H1 (cell line): Measurements from ENCODE around the gene NECTIN3. TPM values are rescaled to one million over a fixed set of nuclear protein-coding genes. Genes with fewer than 3 reads are reported as not detected.
A peak's percentile ranks its signal among the peaks of the same experiment; 100 is the strongest.

Experiments used
- CTCF ChIA-PET: fragments of 300-600 bp; sonication (Branson Sonifier 250); formaldehyde crosslinking; loops from one replicate; lab custom pipeline; 2021; ENCODE audit not compliant: partially characterized antibody; lab: Charles Lee
- POLR2A ChIA-PET: fragments of 300-600 bp; sonication (Branson Sonifier 250); formaldehyde crosslinking; loops from one replicate; lab custom pipeline; 2021; ENCODE audit warnings: inconsistent platforms; ENCODE audit not compliant: partially characterized antibody; lab: Charles Lee
- DNase-seq, 2 experiments: peaks; one replicate each; pipeline versions ENCODE4 v3.0.0 to v3.0.0-alpha.2; 2010 to 2022; ENCODE audit warnings: low spot score in 2 of 2, low read depth in 1 of 2, mixed read lengths in 1 of 2
- FAIRE-seq: peaks from 2 replicates; lab custom pipeline; 2011; peaks lifted over from hg19 to GRCh38; lab: Jason Lieb, UNC
- H2AFZ ChIP-seq: 2 replicates; pipeline ENCODE4 v1.8.1; 2012; ENCODE audit warnings: low read length, inconsistent platforms
- H2AK5ac ChIP-seq: 2 replicates; pipeline ENCODE4 v1.6.1; 2013; ENCODE audit warnings: low read depth, low read length
- H2BK120ac ChIP-seq: replicated peaks from 2 replicates; pipeline ENCODE3; 2013; ENCODE audit warnings: low read depth, low read length, inconsistent platforms
- H2BK12ac ChIP-seq: 2 replicates; pipeline ENCODE4 v1.6.1; 2013; ENCODE audit warnings: low read depth, low read length
- H2BK15ac ChIP-seq: 2 replicates; pipeline ENCODE4 v1.6.1; 2013; ENCODE audit warnings: low read length
- H2BK20ac ChIP-seq: 2 replicates; pipeline ENCODE4 v1.6.1; 2013; ENCODE audit warnings: low read length
- H2BK5ac ChIP-seq: 2 replicates; pipeline ENCODE4 v1.6.1; 2013; ENCODE audit warnings: low read depth, low read length
- H3K14ac ChIP-seq: 2 replicates; pipeline ENCODE4 v1.6.1; 2013; ENCODE audit warnings: inconsistent platforms; ENCODE audit not compliant: insufficient read length
- H3K18ac ChIP-seq: 2 replicates; pipeline ENCODE4 v1.6.1; 2013; ENCODE audit warnings: low read length; ENCODE audit errors: extremely low read depth
- H3K23ac ChIP-seq: 2 replicates; pipeline ENCODE4 v1.6.1; 2013; ENCODE audit warnings: inconsistent platforms; ENCODE audit not compliant: insufficient read length
- H3K23me2 ChIP-seq: 2 replicates; pipeline ENCODE4 v1.6.1; 2013; ENCODE audit warnings: low read depth, low read length
- H3K27ac ChIP-seq: 2 replicates; pipeline ENCODE4 v1.6.1; 2011; ENCODE audit warnings: low read depth, low read length, inconsistent platforms
- H3K27me3 ChIP-seq, 4 experiments: replicated peaks in 1 of 4; 1 replicate in 1 of 4; 2 replicates in 3 of 4; pipeline versions ENCODE4 v1.6.1 to v1.8.1; 2011 to 2013; ENCODE audit warnings: low read length in 3 of 4, mild to moderate bottlenecking in 3 of 4, inconsistent platforms in 2 of 4, mixed read lengths in 2 of 4, moderate library complexity in 1 of 4; ENCODE audit not compliant: control insufficient read depth in 3 of 4, insufficient read depth in 3 of 4; ENCODE audit errors: extremely low read depth in 1 of 4
- H3K36me3 ChIP-seq, 4 experiments: 2 replicates each; pipeline versions ENCODE4 v1.6.1 to v1.8.1; 2011 to 2013; ENCODE audit warnings: mild to moderate bottlenecking in 4 of 4, low read length in 3 of 4, moderate library complexity in 2 of 4, control low read depth in 1 of 4, inconsistent platforms in 1 of 4; ENCODE audit not compliant: insufficient read depth in 4 of 4, control insufficient read depth in 2 of 4
- H3K4ac ChIP-seq: replicated peaks from 2 replicates; pipeline ENCODE3; 2013; ENCODE audit warnings: low read length, low read depth, mixed read lengths, inconsistent platforms; ENCODE audit not compliant: insufficient read length
- H3K4me1 ChIP-seq, 4 experiments: replicated peaks in 1 of 4; 1 replicate in 1 of 4; 2 replicates in 3 of 4; pipeline versions ENCODE4 v1.6.1 to v1.8.1; 2011 to 2013; ENCODE audit warnings: low read length in 3 of 4, inconsistent platforms in 2 of 4, mixed read lengths in 1 of 4; ENCODE audit not compliant: insufficient read depth in 4 of 4, control insufficient read depth in 3 of 4
- H3K4me2 ChIP-seq, 2 experiments: 2 replicates each; pipeline versions ENCODE4 v1.6.1 to v1.8.1; 2011 to 2013; ENCODE audit warnings: low read depth in 2 of 2, low read length in 2 of 2, control low read depth in 1 of 2, inconsistent platforms in 1 of 2, mild to moderate bottlenecking in 1 of 2; ENCODE audit not compliant: insufficient read depth in 1 of 2
- H3K4me3 ChIP-seq, 4 experiments: fragments of 200-600, 300-600 bp in 1 of 4; sonication (generic), shearing (Covaris generic), sonication (Bioruptor Twin) in 1 of 4; 2 replicates each; pipeline versions ENCODE4 v1.5.1 to v1.8.1; 2011 to 2016; ENCODE audit warnings: low read length in 4 of 4, low read depth in 3 of 4, control low read depth in 2 of 4, inconsistent platforms in 2 of 4, mild to moderate bottlenecking in 2 of 4, mixed read lengths in 1 of 4, moderate library complexity in 1 of 4; ENCODE audit not compliant: insufficient read depth in 2 of 4; ENCODE audit errors: extremely low read depth in 1 of 4
- H3K56ac ChIP-seq: replicated peaks from 2 replicates; pipeline ENCODE3; 2013; ENCODE audit warnings: low read depth, mild to moderate bottlenecking, mixed read lengths, low read length, inconsistent platforms; ENCODE audit not compliant: insufficient read length
- H3K79me1 ChIP-seq: 2 replicates; pipeline ENCODE4 v1.6.1; 2013; ENCODE audit warnings: low read depth, low read length, control low read depth
- H3K79me2 ChIP-seq, 2 experiments: 2 replicates each; pipeline versions ENCODE4 v1.6.1 to v1.8.1; 2012 to 2013; ENCODE audit warnings: low read length in 2 of 2, mild to moderate bottlenecking in 2 of 2, inconsistent platforms in 1 of 2; ENCODE audit not compliant: insufficient read depth in 2 of 2, control insufficient read depth in 1 of 2
- H3K9ac ChIP-seq, 4 experiments: replicated peaks in 1 of 4; 1 replicate in 1 of 4; 2 replicates in 3 of 4; pipeline versions ENCODE4 v1.6.1 to v1.8.1; 2011 to 2013; ENCODE audit warnings: low read depth in 3 of 4, low read length in 3 of 4, control low read depth in 2 of 4, mild to moderate bottlenecking in 2 of 4, moderate library complexity in 2 of 4, inconsistent platforms in 1 of 4; ENCODE audit errors: extremely low read depth in 1 of 4
- H3K9me3 ChIP-seq, 2 experiments: 2 replicates each; pipeline versions ENCODE4 v1.6.1 to v1.8.1; 2012 to 2013; ENCODE audit warnings: mild to moderate bottlenecking in 2 of 2, moderate library complexity in 2 of 2, control low read depth in 1 of 2, inconsistent platforms in 1 of 2, low read depth in 1 of 2, low read length in 1 of 2, mixed read lengths in 1 of 2; ENCODE audit not compliant: insufficient read depth in 2 of 2
- H4K20me1 ChIP-seq, 2 experiments: replicated peaks in 1 of 2; 2 replicates each; pipeline versions ENCODE3 to v1.8.1; 2011 to 2013; ENCODE audit warnings: inconsistent platforms in 2 of 2, low read length in 2 of 2, mild to moderate bottlenecking in 1 of 2; ENCODE audit not compliant: insufficient read depth in 2 of 2, control insufficient read depth in 1 of 2
- H4K5ac ChIP-seq: 2 replicates; pipeline ENCODE4 v1.6.1; 2013; ENCODE audit warnings: low read length, low read depth, mixed read lengths, inconsistent platforms; ENCODE audit not compliant: insufficient read length
- H4K8ac ChIP-seq: 2 replicates; pipeline ENCODE4 v1.8.0; 2013; ENCODE audit warnings: mild to moderate bottlenecking, moderate library complexity, low read length, inconsistent platforms; ENCODE audit not compliant: insufficient read depth; ENCODE audit errors: extremely low read depth
- H4K91ac ChIP-seq: replicated peaks from 2 replicates; pipeline ENCODE3; 2013; ENCODE audit warnings: low read length, mixed read lengths, inconsistent platforms; ENCODE audit not compliant: insufficient read length
- MAX ChIP-seq: IDR thresholded peaks from 2 replicates; pipeline ENCODE4 v1.6.1; 2012; ENCODE audit warnings: inconsistent platforms
- WGBS, 2 experiments: shearing (Covaris generic) in 1 of 2; methylation state at CpG; one replicate each; pipeline versions ENCODE4 v1.1.6 to v1.1.7; 2013 to 2015; ENCODE audit warnings: low lambda C conversion rate in 2 of 2, mixed read lengths in 2 of 2, inconsistent platforms in 1 of 2, low coverage in 1 of 2, missing lambda C conversion rate in 1 of 2; ENCODE audit not compliant: insufficient replicate concordance in 2 of 2, insufficient coverage in 1 of 2, insufficient read length in 1 of 2; ENCODE audit errors: extremely low coverage in 1 of 2, missing lambda C conversion rate in 1 of 2; 5-methylcytosine and 5-hydroxymethylcytosine counted together
- polyA plus RNA-seq, 7 experiments: library from polyadenylated mRNA; depleted of rRNA in 3 of 7; stranded (reverse) in 5 of 7; unstranded in 2 of 7; fragments of >200 nt in 5 of 7; fragments of 200-250 nt in 2 of 7; gene quantifications; 1 replicate in 5 of 7; 2 replicates in 1 of 7; 4 replicates in 1 of 7; pipeline versions ENCODE4 v1.2.1 to v1.2.3, GENCODE V29; 2011 to 2013; ENCODE audit warnings: missing spikeins in 2 of 7, mixed read lengths in 2 of 7
- total RNA-seq: library from RNA; stranded (reverse); fragmentation: NEBNext Ultra II Directional; extraction: Animal tissue kit (Norgen Biotek cat#: 25700); gene quantifications from 2 replicates; pipeline ENCODE4 v1.2.1, GENCODE V29; 2021
- TF ChIP-seq, protein P1 (sequence below): IDR thresholded peaks from 2 replicates; pipeline ENCODE4 v1.6.1; 2011; ENCODE audit warnings: low read depth, mild to moderate bottlenecking, low read length; ENCODE audit not compliant: insufficient read depth

Gene NECTIN3
- total and polyA plus RNA-seq, 2 of the 8 experiments (the other 6 are each of a cell fraction or from before 2014, with no cell fraction given): 13.6 to 50.6 TPM

DNA sequence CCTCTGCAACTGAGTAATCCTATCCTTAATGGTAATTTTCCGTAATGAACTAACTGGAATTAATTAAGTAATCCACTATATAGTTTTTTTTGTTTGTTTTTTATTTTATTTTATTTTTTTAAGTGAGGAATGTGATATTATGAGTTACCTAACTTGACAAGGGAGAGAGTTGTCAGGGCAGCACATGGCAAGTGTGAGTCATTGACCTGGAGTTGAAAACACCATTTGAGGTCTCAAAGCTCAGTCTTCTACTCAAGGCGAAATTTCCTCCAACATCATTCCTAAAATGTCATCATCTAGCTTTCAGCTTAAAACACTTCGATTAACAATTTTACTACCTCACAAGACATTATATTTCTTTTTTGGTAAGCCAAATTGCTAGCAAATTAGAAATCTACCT lies 87.8 kb downstream of the NECTIN3 start:
- Histone ChIP-seq H3K79me1 (no peaks in the 10 kb centered on the region), H3K56ac (no peak overlapping the region), H2BK15ac (no peak overlapping the region), H2BK12ac (no peak overlapping the region), H2BK20ac (no peak overlapping the region), H3K23me2 (no peaks in the 10 kb centered on the region), H4K5ac (no peak overlapping the region), H3K4me2 (no peak overlapping the region), H3K9ac (no peak overlapping the region), H2AFZ (no peak overlapping the region), H2BK120ac (no peak overlapping the region), H3K18ac (no peak overlapping the region), H3K4ac (no peak overlapping the region), H2AK5ac (no peak overlapping the region), H4K20me1 (no peaks in the 10 kb centered on the region), H3K4me1 (0 out of 7 replicates have a peak, but pooled peaks cover 0 to 2% (median 0%) of the 10 kb centered on the region in 4 experiments), H3K9me3 (no peaks in the 10 kb centered on the region), H3K79me2 (no peaks in the 10 kb centered on the region), H3K27me3 (no peaks in the 10 kb centered on the region), H3K36me3 (peaks cover 0 to 3% (median under 1%) of the 10 kb centered on the region in 4 experiments; a peak in 3 of 8 replicates), H3K27ac (no peak overlapping the region), H3K4me3 (no peak overlapping the region), H4K91ac (no peak overlapping the region), H4K8ac (no peak overlapping the region), H3K23ac (no peak overlapping the region), H2BK5ac (no peak overlapping the region), H3K14ac (no peak overlapping the region)
- FAIRE-seq (no peak), DNase-seq (no peak)
- TF ChIP-seq, protein P1, sequence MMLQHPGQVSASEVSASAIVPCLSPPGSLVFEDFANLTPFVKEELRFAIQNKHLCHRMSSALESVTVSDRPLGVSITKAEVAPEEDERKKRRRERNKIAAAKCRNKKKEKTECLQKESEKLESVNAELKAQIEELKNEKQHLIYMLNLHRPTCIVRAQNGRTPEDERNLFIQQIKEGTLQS: no peak
- 0 out of 2 replicates have a peak, but pooled peaks have one; percentile 24 for TF ChIP-seq MAX
- POLR2A ChIA-PET: no interaction called here
- CTCF ChIA-PET: no interaction called here
- 91% methylated on average over 3 of the region's 3 CpGs; no CpG with 5 or more reads in 1 of the 2 experiments for WGBS, 2 experiments
